HEK293 (cell line): ENCODE data around the gene ME3.
A peak's percentile ranks its signal among the peaks of the same experiment; 100 is the strongest.

Experiments
- CTCF ChIA-PET: fragments of 350-600 bp; formaldehyde crosslinking; extraction: SDS; loops from one replicate; lab custom pipeline; 2021; ENCODE audit warnings: antibody characterized with exemption; lab: Yijun Ruan, JAX
- POLR2A ChIA-PET: fragments of 300-600 bp; formaldehyde crosslinking; extraction: SDS; loops from one replicate; lab custom pipeline; 2020; ENCODE audit warnings: antibody characterized with exemption, inconsistent platforms; lab: Yijun Ruan, JAX
- H3K27ac ChIP-seq: fragments of 200-500 bp; sonication (Bioruptor generic); 2 replicates; pipeline ENCODE4 v1.5.1; 2014; ENCODE audit warnings: low read depth, low read length, control low read depth, inconsistent platforms; ENCODE audit errors: extremely low read depth
- H3K36me3 ChIP-seq, 2 experiments: fragments of 200-500 bp in 1 of 2; sonication (Bioruptor generic) in 1 of 2; 1 replicate in 1 of 2; 2 replicates in 1 of 2; pipeline ENCODE4 v1.5.1; 2014 to 2017; ENCODE audit warnings: inconsistent platforms in 2 of 2, low read length in 2 of 2; ENCODE audit not compliant: control insufficient read depth in 2 of 2, insufficient read depth in 1 of 2
- H3K4me1 ChIP-seq: fragments of 200-500 bp; sonication (Bioruptor generic); 2 replicates; pipeline ENCODE4 v1.5.1; 2014; ENCODE audit warnings: mild to moderate bottlenecking, low read length, inconsistent platforms; ENCODE audit not compliant: control insufficient read depth, insufficient read depth
- H3K4me3 ChIP-seq: 2 replicates; pipeline ENCODE4 v1.5.1; 2011; ENCODE audit warnings: low read depth, mild to moderate bottlenecking, control low read depth, low read length, moderate library complexity
- H3K9me3 ChIP-seq: fragments of 200-500 bp; sonication (Bioruptor generic); 2 replicates; pipeline ENCODE4 v1.5.1; 2014; ENCODE audit warnings: low read depth, low read length, inconsistent platforms; ENCODE audit not compliant: control insufficient read depth, insufficient read depth
- GFI1B ChIP-seq: fragments of 450-650 bp; formaldehyde crosslinking; IDR thresholded peaks from 2 replicates; pipeline ENCODE4 v1.5.1; 2016; ENCODE audit warnings: missing biosample characterization, missing genetic modification characterization
- GLIS1 ChIP-seq: fragments of 450-650 bp; formaldehyde crosslinking; IDR thresholded peaks from 2 replicates; pipeline ENCODE4 v1.5.1; 2016; ENCODE audit warnings: missing biosample characterization, missing genetic modification characterization
- HIC1 ChIP-seq: fragments of 450-650 bp; formaldehyde crosslinking; IDR thresholded peaks from 2 replicates; pipeline ENCODE4 v1.5.1; 2016; ENCODE audit warnings: missing biosample characterization, missing genetic modification characterization
- HOXA7 ChIP-seq: sonication (generic); formaldehyde crosslinking; IDR thresholded peaks from 2 replicates; pipeline ENCODE4 v1.8.1; 2022; ENCODE audit warnings: missing genetic modification reagents, borderline replicate concordance
- PRDM10 ChIP-seq: fragments of 450-650 bp; formaldehyde crosslinking; IDR thresholded peaks from 2 replicates; pipeline ENCODE4 v1.5.1; 2016; ENCODE audit warnings: missing biosample characterization, missing genetic modification characterization
- REST ChIP-seq: fragments of 450-650 bp; formaldehyde crosslinking; IDR thresholded peaks from 2 replicates; pipeline ENCODE4 v1.5.1; 2016; ENCODE audit warnings: missing biosample characterization, missing genetic modification characterization
- SCRT2 ChIP-seq: fragments of 450-650 bp; formaldehyde crosslinking; IDR thresholded peaks from 2 replicates; pipeline ENCODE4 v1.5.1; 2016; ENCODE audit warnings: missing biosample characterization, missing genetic modification characterization
- ZBTB6 ChIP-seq: fragments of 450-650 bp; formaldehyde crosslinking; IDR thresholded peaks from 2 replicates; pipeline ENCODE4 v1.5.1; 2017; ENCODE audit warnings: missing biosample characterization, missing genetic modification characterization
- ZFP69B ChIP-seq: fragments of 450-650 bp; formaldehyde crosslinking; IDR thresholded peaks from 2 replicates; pipeline ENCODE4 v1.5.1; 2016; ENCODE audit warnings: missing biosample characterization, missing genetic modification characterization
- ZIC2 ChIP-seq: fragments of 450-650 bp; formaldehyde crosslinking; IDR thresholded peaks from 2 replicates; pipeline ENCODE4 v1.5.1; 2016; ENCODE audit warnings: missing biosample characterization, missing genetic modification characterization
- ZNF112 ChIP-seq: fragments of 450-650 bp; formaldehyde crosslinking; IDR thresholded peaks from 2 replicates; pipeline ENCODE4 v1.5.0; 2017; ENCODE audit warnings: missing biosample characterization, missing genetic modification characterization
- ZNF155 ChIP-seq: fragments of 450-650 bp; formaldehyde crosslinking; IDR thresholded peaks from 2 replicates; pipeline ENCODE4 v1.5.1; 2016; ENCODE audit warnings: missing biosample characterization, missing genetic modification characterization
- ZNF18 ChIP-seq: fragments of 450-650 bp; formaldehyde crosslinking; IDR thresholded peaks from 2 replicates; pipeline ENCODE4 v1.5.1; 2016; ENCODE audit warnings: missing biosample characterization, missing genetic modification characterization
- ZNF184 ChIP-seq: fragments of 450-650 bp; IDR thresholded peaks from 2 replicates; pipeline ENCODE4 v1.5.1; 2018; ENCODE audit warnings: missing biosample characterization, mild to moderate bottlenecking, missing genetic modification characterization
- ZNF600 ChIP-seq: fragments of 450-650 bp; formaldehyde crosslinking; IDR thresholded peaks from 2 replicates; pipeline ENCODE4 v1.5.1; 2016; ENCODE audit warnings: missing biosample characterization, missing genetic modification characterization
- ZNF621 ChIP-seq: fragments of 450-650 bp; formaldehyde crosslinking; IDR thresholded peaks from 2 replicates; pipeline ENCODE4 v1.5.1; 2017; ENCODE audit warnings: missing biosample characterization, missing genetic modification characterization
- ZNF654 ChIP-seq: fragments of 450-650 bp; formaldehyde crosslinking; IDR thresholded peaks from 2 replicates; pipeline ENCODE4 v1.5.1; 2016; ENCODE audit warnings: low read depth, missing biosample characterization, missing genetic modification characterization

Gene ME3

GRCh38 chr11:86488553-86488952 lies 183.9 kb downstream of the ME3 start:
- ChIA-PET CTCF (interaction anchor here (0.6 kb wide), 1 partner anchor 430 kb away, joined by 4 read pairs; no protein-coding TSS in a partner anchor), POLR2A (no interaction called here)
- H3K27ac ChIP-seq = no peak overlapping the region

GRCh38 chr11:86487671-86488070 lies 184.7 kb downstream of the ME3 start:
- no peak overlapping the region for H3K27ac ChIP-seq
- H3K4me3 ChIP-seq = no peak overlapping the region
- peaks cover 6% of the 10 kb centered on the region; the same call in 1 of the 2 replicates for H3K4me1 ChIP-seq
- POLR2A ChIA-PET = no interaction called here
- CTCF ChIA-PET = interaction anchor here (0.6 to 1.3 kb wide), 2 partner anchors 25 to 33 kb away, joined by 3 read pairs; no protein-coding TSS in a partner anchor
- TF ChIP-seq ZBTB6 = no peak
- TF ChIP-seq ZNF184 (tag by site-specific recombination) = no peak
- 0 out of 2 replicates have a peak, but pooled peaks have one; percentile 9 for TF ChIP-seq ZNF654 (tag by site-specific recombination)
- no peaks in the 10 kb centered on the region for H3K36me3 ChIP-seq
- no peaks in the 10 kb centered on the region for H3K9me3 ChIP-seq

More at GRCh38 chr11:86488553-86488952, 183.9 kb downstream of the ME3 start:
- no peaks in the 10 kb centered on the region for H3K36me3 ChIP-seq
- H3K4me3 ChIP-seq = no peak overlapping the region
- TF ChIP-seq ZIC2 (tag by site-specific recombination) = peak; percentile 88
- peak; percentile 71 for TF ChIP-seq GLIS1 (tag by site-specific recombination)
- 0 out of 2 replicates have a peak, but pooled peaks have one; percentile 17 for TF ChIP-seq PRDM10 (tag by site-specific recombination)
- no peak for TF ChIP-seq ZNF621
- TF ChIP-seq SCRT2 = peak; percentile 84
- no peak for TF ChIP-seq HOXA7 (CRISPR knock-in tag)
- TF ChIP-seq GFI1B = no peak
- no peaks in the 10 kb centered on the region for H3K9me3 ChIP-seq
- H3K4me1 ChIP-seq = peaks cover 6% of the 10 kb centered on the region; the same call in 1 of the 2 replicates

GRCh38 chr11:86486261-86487030 lies 186.0 kb downstream of the ME3 start:
- Histone ChIP-seq H3K36me3 (no peaks in the 10 kb centered on the region), H3K9me3 (no peaks in the 10 kb centered on the region), H3K4me3 (no peak overlapping the region), H3K27ac (no peak overlapping the region), H3K4me1 (peaks cover 6% of the 10 kb centered on the region; the same call in 1 of the 2 replicates)
- CTCF ChIA-PET = interaction anchor here (1.3 to 3.1 kb wide), 2 partner anchors 29 to 31 kb away, joined by 3 to 15 read pairs; no protein-coding TSS in a partner anchor
- TF ChIP-seq HIC1 (tag by site-specific recombination) (no peak), ZNF112 (tag by site-specific recombination) (no peak), ZNF18 (tag by site-specific recombination) (no peak), ZFP69B (no peak), ZNF155 (tag by site-specific recombination) (no peak), REST (tag by site-specific recombination) (no peak), ZNF600 (tag by site-specific recombination) (0 out of 2 replicates have a peak, but pooled peaks have one; percentile 14)
- POLR2A ChIA-PET = no interaction called here
